ENCODE data around the gene PAIP2B. TPM values are rescaled to one million over a fixed set of nuclear protein-coding genes. Genes with fewer than 3 reads are reported as not detected.

The PAIP2B gene
- polyA plus RNA-seq, 1 donor from 2014 or later, result 14.4 TPM

DNA sequence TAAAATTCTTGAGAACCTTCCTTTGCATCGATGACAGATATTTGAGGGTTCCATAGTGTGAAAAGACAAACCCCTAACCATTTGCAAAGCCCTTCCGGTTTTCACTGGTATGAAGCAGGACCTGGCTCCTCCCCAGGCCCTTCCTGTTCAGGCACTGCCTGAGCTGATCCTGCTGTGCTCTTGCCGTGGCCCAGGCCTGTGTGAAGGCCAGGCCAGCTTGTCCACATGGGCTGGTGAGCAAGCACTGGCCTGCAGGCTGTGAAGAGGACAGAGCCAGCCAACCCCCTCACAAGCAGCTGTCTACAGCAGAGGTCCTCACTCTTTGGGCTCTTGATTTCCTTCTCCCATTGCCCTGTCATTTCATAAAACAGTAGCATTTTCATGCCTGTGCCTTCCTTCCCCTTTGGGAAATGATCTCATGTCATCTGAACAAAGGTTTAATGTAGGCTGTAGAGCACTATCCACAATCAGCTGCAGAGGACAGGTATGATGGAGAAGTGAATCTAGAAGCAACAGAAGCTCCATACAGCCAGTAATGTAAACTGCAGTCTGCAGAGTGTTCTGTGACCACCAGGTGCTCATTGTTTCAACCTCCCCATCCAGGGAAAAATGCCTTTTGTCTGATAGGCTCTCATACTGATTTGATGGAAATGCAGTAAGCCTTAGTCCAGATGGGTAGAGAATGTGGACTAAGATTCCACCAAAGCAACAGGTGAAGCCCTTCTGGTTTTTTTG lies 76.7 kb downstream of the PAIP2B start:
- TF ChIP-seq MXI1 (conservative IDR thresholded peaks at IDR 0.05; ENCODE audit: poor library complexity, severe bottlenecking) (no peak), EP300 (conservative IDR thresholded peaks at IDR 0.05; ENCODE audit: poor library complexity, severe bottlenecking) (no peak), SMC3 (conservative IDR thresholded peaks at IDR 0.05; ENCODE audit: poor library complexity) (no peak), POLR2AphosphoS5 (IDR thresholded peaks at IDR 0.05) (no peak), TAF1 (IDR thresholded peaks at IDR 0.05; ENCODE audit: low read depth) (no peak)
- TF ChIP-seq, protein P1, sequence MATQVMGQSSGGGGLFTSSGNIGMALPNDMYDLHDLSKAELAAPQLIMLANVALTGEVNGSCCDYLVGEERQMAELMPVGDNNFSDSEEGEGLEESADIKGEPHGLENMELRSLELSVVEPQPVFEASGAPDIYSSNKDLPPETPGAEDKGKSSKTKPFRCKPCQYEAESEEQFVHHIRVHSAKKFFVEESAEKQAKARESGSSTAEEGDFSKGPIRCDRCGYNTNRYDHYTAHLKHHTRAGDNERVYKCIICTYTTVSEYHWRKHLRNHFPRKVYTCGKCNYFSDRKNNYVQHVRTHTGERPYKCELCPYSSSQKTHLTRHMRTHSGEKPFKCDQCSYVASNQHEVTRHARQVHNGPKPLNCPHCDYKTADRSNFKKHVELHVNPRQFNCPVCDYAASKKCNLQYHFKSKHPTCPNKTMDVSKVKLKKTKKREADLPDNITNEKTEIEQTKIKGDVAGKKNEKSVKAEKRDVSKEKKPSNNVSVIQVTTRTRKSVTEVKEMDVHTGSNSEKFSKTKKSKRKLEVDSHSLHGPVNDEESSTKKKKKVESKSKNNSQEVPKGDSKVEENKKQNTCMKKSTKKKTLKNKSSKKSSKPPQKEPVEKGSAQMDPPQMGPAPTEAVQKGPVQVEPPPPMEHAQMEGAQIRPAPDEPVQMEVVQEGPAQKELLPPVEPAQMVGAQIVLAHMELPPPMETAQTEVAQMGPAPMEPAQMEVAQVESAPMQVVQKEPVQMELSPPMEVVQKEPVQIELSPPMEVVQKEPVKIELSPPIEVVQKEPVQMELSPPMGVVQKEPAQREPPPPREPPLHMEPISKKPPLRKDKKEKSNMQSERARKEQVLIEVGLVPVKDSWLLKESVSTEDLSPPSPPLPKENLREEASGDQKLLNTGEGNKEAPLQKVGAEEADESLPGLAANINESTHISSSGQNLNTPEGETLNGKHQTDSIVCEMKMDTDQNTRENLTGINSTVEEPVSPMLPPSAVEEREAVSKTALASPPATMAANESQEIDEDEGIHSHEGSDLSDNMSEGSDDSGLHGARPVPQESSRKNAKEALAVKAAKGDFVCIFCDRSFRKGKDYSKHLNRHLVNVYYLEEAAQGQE (IDR thresholded peaks at IDR 0.05; ENCODE audit: borderline replicate concordance), result no peak
- Histone ChIP-seq H3K9me2 (ENCODE audit: insufficient read depth, low read length) (no peaks in the 10 kb centered on the region), H3K36me3 (ENCODE audit: insufficient read depth, low read length) (no peaks in the 10 kb centered on the region), H3K4me2 (ENCODE audit: low read length) (no peak overlapping the region), H3K9ac (ENCODE audit: low read length) (no peak overlapping the region), H3F3A (ENCODE audit: insufficient read depth, low read length, poor library complexity, severe bottlenecking) (no peaks in the 10 kb centered on the region), H3K9me3 (ENCODE audit: low read length) (no peaks in the 10 kb centered on the region), H3K27me3 (ENCODE audit: insufficient read depth, low read depth, low read length) (no peaks in the 10 kb centered on the region), H3K4me3 (ENCODE audit: low read length) (no peak overlapping the region), H3K27ac (ENCODE audit: low read length) (no peak overlapping the region), H2AFZ (ENCODE audit: low read depth, low read length) (no peak overlapping the region), H4K20me1 (ENCODE audit: insufficient read depth) (no peaks in the 10 kb centered on the region), H3K79me2 (replicated peaks; ENCODE audit: insufficient read depth, low read length) (no peaks in the 10 kb centered on the region)

DNA sequence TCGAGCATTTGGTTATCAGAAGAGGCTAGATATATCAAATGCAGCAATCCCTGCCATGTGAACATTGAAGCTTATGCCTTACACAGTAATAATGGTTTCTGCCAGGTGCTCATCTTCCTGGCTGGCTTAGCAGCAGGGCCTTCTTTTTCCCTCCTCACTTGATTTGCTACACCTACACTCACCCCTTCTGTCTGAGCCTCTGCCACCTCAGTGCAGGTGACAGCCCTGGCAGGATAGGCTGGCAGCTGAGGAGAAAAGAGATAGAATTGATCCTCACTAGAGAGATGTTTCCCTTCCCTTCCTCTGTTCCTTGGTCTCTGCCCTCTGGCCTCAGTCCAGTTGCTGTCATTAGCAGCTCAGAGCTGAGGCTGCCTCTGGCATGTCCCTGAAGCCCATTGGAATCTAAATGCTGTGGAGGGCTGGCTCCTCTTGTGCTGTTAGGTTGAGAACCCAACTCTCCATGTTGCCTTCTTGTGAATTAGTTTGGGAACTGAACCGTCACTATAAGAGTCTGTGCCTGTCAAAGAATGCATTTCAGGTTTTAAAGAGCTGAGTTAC lies 78.3 kb downstream of the PAIP2B start:
- no peak overlapping the region for H3K4me2 ChIP-seq (ENCODE audit: low read length)
- no peak overlapping the region for H3K4me3 ChIP-seq (ENCODE audit: low read length)
- no peak overlapping the region for H3K9ac ChIP-seq (ENCODE audit: low read length)
- H3K79me2 ChIP-seq (replicated peaks; ENCODE audit: insufficient read depth, low read length), result no peaks in the 10 kb centered on the region
- no peaks in the 10 kb centered on the region for H3K9me3 ChIP-seq (ENCODE audit: low read length)
- H4K20me1 ChIP-seq (ENCODE audit: insufficient read depth), result no peaks in the 10 kb centered on the region
- no peak overlapping the region for H2AFZ ChIP-seq (ENCODE audit: low read depth, low read length)
- H3K27ac ChIP-seq (ENCODE audit: low read length), result no peak overlapping the region
- H3K9me2 ChIP-seq (ENCODE audit: insufficient read depth, low read length), result no peaks in the 10 kb centered on the region
- no peaks in the 10 kb centered on the region for H3K27me3 ChIP-seq (ENCODE audit: insufficient read depth, low read depth, low read length)
- no peaks in the 10 kb centered on the region for H3F3A ChIP-seq (ENCODE audit: insufficient read depth, low read length, poor library complexity, severe bottlenecking)
- peaks cover 8% of the 10 kb centered on the region for H3K36me3 ChIP-seq (ENCODE audit: insufficient read depth, low read length)
- TF ChIP-seq TAF1 (IDR thresholded peaks at IDR 0.05; ENCODE audit: low read depth) (no peak), EP300 (conservative IDR thresholded peaks at IDR 0.05; ENCODE audit: poor library complexity, severe bottlenecking) (no peak), EZH2 (IDR thresholded peaks at IDR 0.05; ENCODE audit: borderline replicate concordance, insufficient read depth, low read length, poor library complexity, severe bottlenecking) (no peak), SMC3 (conservative IDR thresholded peaks at IDR 0.05; ENCODE audit: poor library complexity) (no peak), CTCF (IDR thresholded peaks at IDR 0.05; ENCODE audit: poor library complexity, severe bottlenecking) (no peak), RAD21 (conservative IDR thresholded peaks at IDR 0.05) (no peak), MXI1 (conservative IDR thresholded peaks at IDR 0.05; ENCODE audit: poor library complexity, severe bottlenecking) (no peak), POLR2AphosphoS5 (IDR thresholded peaks at IDR 0.05) (no peak)
- TF ChIP-seq, protein P1 (IDR thresholded peaks at IDR 0.05; ENCODE audit: borderline replicate concordance), result no peak

Measured in neural cell (in vitro differentiated cells).